GM19351 (cell line): Measurements from ENCODE around the gene SH3GL1.
"Not testable (repeated sequence)": the region's sequence is repeated elsewhere in the genome, so short reads cannot be mapped to it uniquely, and the experiment has no call there.

Source experiments
- ATAC-seq: cut with Tn5 transposase; IDR thresholded peaks from one replicate; pipeline ENCODE4 v1.9.1; 2021; ENCODE audit warnings: mild to moderate bottlenecking, moderate library complexity; ENCODE audit not compliant: unreplicated experiment

The SH3GL1 gene

GRCh38 chr19:4365341-4365740, 35.0 kb downstream of the SH3GL1 start:
- no peak for ATAC-seq

GRCh38 chr19:4363571-4364304, 36.6 kb downstream of the SH3GL1 start:
- no peak for ATAC-seq

- no peak for ATAC-seq
Measured at GRCh38 chr19:4362831-4363545, 37.4 kb downstream of the SH3GL1 start.

GRCh38 chr19:4362101-4362828, 38.1 kb downstream of the SH3GL1 start:
- no peak for ATAC-seq

- no peak for ATAC-seq
Measured at GRCh38 chr19:4361152-4362046, 38.9 kb downstream of the SH3GL1 start.

- no peak for ATAC-seq
Measured at GRCh38 chr19:4360641-4361151, 39.7 kb downstream of the SH3GL1 start.

GRCh38 chr19:4360081-4360569, 40.2 kb downstream of the SH3GL1 start:
- no peak for ATAC-seq

GRCh38 chr19:4359627-4360000, 40.7 kb downstream of the SH3GL1 start:
- no peak for ATAC-seq

- ATAC-seq = no peak
Measured at GRCh38 chr19:4358709-4359626, 41.4 kb downstream of the SH3GL1 start.

GRCh38 chr19:4357921-4358326, 42.4 kb downstream of the SH3GL1 start:
- no peak for ATAC-seq

GRCh38 chr19:4357095-4357797, 43.1 kb downstream of the SH3GL1 start:
- ATAC-seq = no peak

- ATAC-seq = no peak
Measured at GRCh38 chr19:4354897-4355296, 45.5 kb downstream of the SH3GL1 start.

GRCh38 chr19:4354282-4354681, 46.1 kb downstream of the SH3GL1 start:
- ATAC-seq = no peak

- no peak for ATAC-seq
Measured at GRCh38 chr19:4352701-4353121, 47.6 kb downstream of the SH3GL1 start.

- no peak for ATAC-seq
Measured at GRCh38 chr19:4350726-4351125, 49.6 kb downstream of the SH3GL1 start.

- no peak for ATAC-seq
Measured at GRCh38 chr19:4350111-4350510, 50.2 kb downstream of the SH3GL1 start.

GRCh38 chr19:4349225-4349624, 51.1 kb downstream of the SH3GL1 start:
- ATAC-seq = not testable (repeated sequence)

GRCh38 chr19:4347521-4347920, 52.8 kb downstream of the SH3GL1 start:
- ATAC-seq = no peak

GRCh38 chr19:4346020-4346383, 54.3 kb downstream of the SH3GL1 start:
- no peak for ATAC-seq
